Keratinocyte (primary cell): Measurements from ENCODE around the gene SPOCK1. TPM values are rescaled to one million over a fixed set of nuclear protein-coding genes. Genes with fewer than 3 reads are reported as not detected.

Experiments
- DNase-seq: peaks from one replicate; pipeline ENCODE4 v3.0.0-alpha.2; 2011; ENCODE audit warnings: low read depth, missing footprints, low spot score
- FAIRE-seq: peaks from 2 replicates; lab custom pipeline; 2011; peaks lifted over from hg19 to GRCh38; lab: Jason Lieb, UNC
- H2AFZ ChIP-seq: 2 replicates; pipeline ENCODE4 v1.6.0; 2012; ENCODE audit warnings: low read length, control low read depth, inconsistent platforms; ENCODE audit not compliant: control insufficient read depth
- H3K27ac ChIP-seq: 2 replicates; pipeline ENCODE4 v1.5.1; 2011; ENCODE audit warnings: low read length; ENCODE audit not compliant: control insufficient read depth, insufficient read depth
- H3K27me3 ChIP-seq: 3 replicates; pipeline ENCODE4 v1.6.0; 2011; ENCODE audit warnings: low read length; ENCODE audit not compliant: control insufficient read depth, insufficient read depth; ENCODE audit errors: extremely low read depth
- H3K36me3 ChIP-seq, 2 experiments: 2 replicates in 1 of 2; 3 replicates in 1 of 2; pipeline ENCODE4 v1.5.1; 2011; ENCODE audit warnings: low read length in 2 of 2, mild to moderate bottlenecking in 1 of 2; ENCODE audit not compliant: control insufficient read depth in 2 of 2, insufficient read depth in 2 of 2; ENCODE audit errors: extremely low read depth in 1 of 2
- H3K4me1 ChIP-seq: 3 replicates; pipeline ENCODE4 v1.5.1; 2011; ENCODE audit warnings: low read length; ENCODE audit not compliant: control insufficient read depth, insufficient read depth; ENCODE audit errors: extremely low read depth
- H3K4me2 ChIP-seq: 3 replicates; pipeline ENCODE4 v1.6.0; 2011; ENCODE audit warnings: low read depth, low read length; ENCODE audit not compliant: control insufficient read depth, insufficient read depth; ENCODE audit errors: extremely low read depth
- H3K4me3 ChIP-seq, 3 experiments: fragments of 200-600 bp in 1 of 3; sonication (generic) in 1 of 3; 2 replicates in 2 of 3; 3 replicates in 1 of 3; pipeline ENCODE4 v1.5.1; 2011 to 2016; ENCODE audit warnings: low read length in 3 of 3, mild to moderate bottlenecking in 3 of 3, control low read depth in 2 of 3, inconsistent platforms in 1 of 3, low read depth in 1 of 3, mixed read lengths in 1 of 3, mixed run types in 1 of 3, moderate library complexity in 1 of 3; ENCODE audit not compliant: control insufficient read depth in 2 of 3, insufficient read depth in 2 of 3; ENCODE audit errors: extremely low read depth in 1 of 3
- H3K79me2 ChIP-seq: 2 replicates; pipeline ENCODE4 v1.6.0; 2012; ENCODE audit warnings: low read length; ENCODE audit not compliant: control insufficient read depth, insufficient read depth
- H3K9ac ChIP-seq: 3 replicates; pipeline ENCODE4 v1.6.0; 2011; ENCODE audit warnings: low read length; ENCODE audit not compliant: control insufficient read depth, insufficient read depth; ENCODE audit errors: extremely low read depth
- H3K9me1 ChIP-seq: 3 replicates; pipeline ENCODE4 v1.6.0; 2011; ENCODE audit warnings: low read length; ENCODE audit not compliant: control insufficient read depth, insufficient read depth; ENCODE audit errors: extremely low read depth
- H3K9me3 ChIP-seq: 2 replicates; pipeline ENCODE4 v1.5.1; 2012; ENCODE audit warnings: low read depth, low read length; ENCODE audit not compliant: control insufficient read depth
- H4K20me1 ChIP-seq: 3 replicates; pipeline ENCODE4 v1.6.0; 2011; ENCODE audit warnings: low read length; ENCODE audit not compliant: control insufficient read depth, insufficient read depth; ENCODE audit errors: extremely low read depth
- CTCF ChIP-seq, 3 experiments: IDR thresholded peaks in 1 of 3; conservative IDR thresholded peaks in 1 of 3; optimal IDR thresholded peaks in 1 of 3; 2 replicates in 2 of 3; 3 replicates in 1 of 3; pipeline versions ENCODE3 to v1.5.1; 2011; ENCODE audit warnings: low read length in 3 of 3, mild to moderate bottlenecking in 3 of 3, moderate library complexity in 2 of 3, control low read depth in 1 of 3, inconsistent platforms in 1 of 3; ENCODE audit not compliant: insufficient read depth in 2 of 3; ENCODE audit errors: extremely low read depth in 1 of 3
- EZH2 ChIP-seq: IDR thresholded peaks from one replicate; pipeline ENCODE4 v1.6.1; 2012; ENCODE audit warnings: inconsistent platforms, mild to moderate bottlenecking, low read length, moderate library complexity
- dilution Hi-C: fragments of 300-500 bp; cut with MboI; formaldehyde crosslinking; loops from one replicate; pipeline ENCODE4 v1.7.0; 2020; ENCODE audit warnings: low sequenced_read_pairs; ENCODE audit not compliant: extremely low pct_ligation_motif_present
- polyA plus RNA-seq, 5 experiments: library from polyadenylated mRNA; depleted of rRNA in 3 of 5; stranded (reverse) in 3 of 5; stranded (forward) in 1 of 5; unstranded in 1 of 5; fragments of >200 nt; gene quantifications; 1 replicate in 1 of 5; 2 replicates in 3 of 5; 3 replicates in 1 of 5; pipeline versions ENCODE4 v1.2.1 to v1.2.3, GENCODE V29; 2011 to 2012; ENCODE audit warnings: missing spikeins in 2 of 5, low read depth in 1 of 5, low replicate concordance in 1 of 5

The SPOCK1 gene
- polyA plus RNA-seq, 1 donor (not counting 4 experiments of a cell fraction or from before 2014, with no cell fraction given) = 5.5 TPM

DNA sequence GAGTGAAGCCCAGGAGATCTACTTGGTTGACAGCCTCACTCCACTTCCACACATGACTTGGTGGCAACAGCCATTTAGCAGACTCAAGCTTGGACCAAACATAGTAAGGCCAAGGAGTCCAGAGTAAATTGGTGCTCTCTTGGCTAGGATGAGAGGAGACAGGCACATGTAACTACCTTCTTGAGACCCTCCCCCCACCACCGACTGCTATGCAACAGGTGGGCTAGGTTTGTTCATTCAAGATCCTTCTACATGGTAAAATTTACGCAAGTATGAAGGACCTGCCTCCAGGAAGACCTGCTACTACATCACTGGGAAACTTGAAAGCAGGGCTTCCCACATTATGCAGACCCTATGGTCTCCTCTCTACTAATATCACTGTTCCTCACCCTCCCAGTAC lies 442.4 kb downstream of the SPOCK1 start:
- H3K27me3 ChIP-seq = no peaks in the 10 kb centered on the region
- no peaks in the 10 kb centered on the region for H4K20me1 ChIP-seq
- H3K4me2 ChIP-seq = no peak overlapping the region
- dilution Hi-C loops = no loop called here
- no peak overlapping the region for H3K27ac ChIP-seq
- H3K9me1 ChIP-seq = no peaks in the 10 kb centered on the region
- DNase-seq (no peak), FAIRE-seq (no peak)
- TF ChIP-seq CTCF (optimal IDR thresholded peaks at IDR 0.05 in 1 of 3, IDR thresholded peaks at IDR 0.05 in 1 of 3, conservative IDR thresholded peaks at IDR 0.05 in 1 of 3; ENCODE audit: extremely low read depth in 1 of 3, insufficient read depth in 2 of 3, low read length in 3 of 3) = no peak
- no peak for TF ChIP-seq EZH2
- no peak overlapping the region for H3K4me3 ChIP-seq
- no peaks in the 10 kb centered on the region for H3K36me3 ChIP-seq
- H3K9me3 ChIP-seq = no peaks in the 10 kb centered on the region
- H3K4me1 ChIP-seq = no peaks in the 10 kb centered on the region
- no peaks in the 10 kb centered on the region for H3K79me2 ChIP-seq
- H3K9ac ChIP-seq = no peak overlapping the region
- no peak overlapping the region for H2AFZ ChIP-seq

- Histone ChIP-seq H2AFZ (no peak overlapping the region), H3K9ac (no peak overlapping the region), H3K4me2 (no peak overlapping the region), H3K4me1 (no peaks in the 10 kb centered on the region), H3K9me3 (no peaks in the 10 kb centered on the region), H3K79me2 (no peaks in the 10 kb centered on the region), H3K27me3 (no peaks in the 10 kb centered on the region), H3K4me3 (no peak overlapping the region), H3K27ac (no peak overlapping the region), H3K36me3 (no peaks in the 10 kb centered on the region), H4K20me1 (no peaks in the 10 kb centered on the region), H3K9me1 (no peaks in the 10 kb centered on the region)
- dilution Hi-C loops = no loop called here
- TF ChIP-seq CTCF (optimal IDR thresholded peaks at IDR 0.05 in 1 of 3, IDR thresholded peaks at IDR 0.05 in 1 of 3, conservative IDR thresholded peaks at IDR 0.05 in 1 of 3; ENCODE audit: extremely low read depth in 1 of 3, insufficient read depth in 2 of 3, low read length in 3 of 3) (no peak), EZH2 (no peak)
- DNase-seq = no peak
- no peak for FAIRE-seq
Measured at GRCh38 chr5:137055271-137055872, 443.8 kb downstream of the SPOCK1 start.
